Left renal pelvis (tissue), 4 donors: ENCODE results near the gene C10orf62. TPM values are rescaled to one million over a fixed set of nuclear protein-coding genes. Genes with fewer than 3 reads are reported as not detected.
"Not testable (repeated sequence)": the region's sequence is repeated elsewhere in the genome, so short reads cannot be mapped to it uniquely, and the experiment has no call there.

Experiments used
- DNase-seq, 4 donors: peaks; one replicate each; pipeline ENCODE4 v3.0.0-alpha.2; 2013; ENCODE audit warnings: low read depth in 4 of 4, low spot score in 3 of 4
- polyA plus RNA-seq, 4 donors: library from polyadenylated mRNA; unstranded; fragments of 120-200 nt; gene quantifications; one replicate each; pipeline ENCODE4 v1.2.1, GENCODE V29; 2013; ENCODE audit not compliant: insufficient read length in 4 of 4

C10orf62 gene
- polyA plus RNA-seq, result under 1 TPM in 2 of 4 donors, not detected in 2; 0.45 to 0.73 TPM

- no peak for DNase-seq
These were observed at the start of gene C10orf62 for GRCh38 chr10:97589479-97589878. TSS of gene C10orf62 (plus strand) at chr10:97589721. CDS start at chr10:97589898, 177 bp downstream.

GRCh38 chr10:97540669-97541500 is 48.6 kb upstream of the C10orf62 start:
- no peak for DNase-seq

GRCh38 chr10:97542169-97543024 is 47.1 kb upstream of the C10orf62 start:
- no peak for DNase-seq

GRCh38 chr10:97543025-97543546 is 46.4 kb upstream of the C10orf62 start:
- DNase-seq, result no peak

GRCh38 chr10:97546456-97547270 is 42.9 kb upstream of the C10orf62 start:
- no peak for DNase-seq

GRCh38 chr10:97547271-97547600 is 42.3 kb upstream of the C10orf62 start:
- DNase-seq, result no peak

GRCh38 chr10:97547962-97548361 is 41.6 kb upstream of the C10orf62 start:
- DNase-seq, result no peak

- DNase-seq, result no peak
These were observed 40.6 kb upstream of the C10orf62 start for GRCh38 chr10:97548828-97549455.

GRCh38 chr10:97549587-97550322 is 39.8 kb upstream of the C10orf62 start:
- DNase-seq, result no peak

GRCh38 chr10:97550336-97551149 is 39.0 kb upstream of the C10orf62 start:
- DNase-seq, result no peak

- DNase-seq, result no peak
These were observed 38.2 kb upstream of the C10orf62 start for GRCh38 chr10:97551271-97551670.

GRCh38 chr10:97553575-97554031 is 35.9 kb upstream of the C10orf62 start:
- DNase-seq, result no peak

GRCh38 chr10:97554336-97554735 is 35.2 kb upstream of the C10orf62 start:
- not testable (repeated sequence) for DNase-seq

GRCh38 chr10:97555541-97555940 is 34.0 kb upstream of the C10orf62 start:
- DNase-seq, result not testable (repeated sequence)

- DNase-seq, result not testable (repeated sequence)
These were observed 28.7 kb upstream of the C10orf62 start for GRCh38 chr10:97560731-97561381.

- not testable (repeated sequence) for DNase-seq
These were observed 28.0 kb upstream of the C10orf62 start for GRCh38 chr10:97561386-97562077.

- DNase-seq, result not testable (repeated sequence)
These were observed 27.2 kb upstream of the C10orf62 start for GRCh38 chr10:97562329-97562728.
